SK-N-MC (cell line): ENCODE results near the gene VEPH1.

ENCODE experiments used
- DNase-seq: peaks from one replicate; pipeline ENCODE4 v3.0.0-alpha.2; 2011; ENCODE audit warnings: low read depth, low spot score
- H3K27ac ChIP-seq: fragments of 200-600 bp; sonication (generic); 2 replicates; pipeline ENCODE4 v1.5.1; 2016; ENCODE audit warnings: mixed run types
- H3K36me3 ChIP-seq: fragments of 200-600 bp; sonication (generic); 2 replicates; pipeline ENCODE4 v1.6.1; 2017; ENCODE audit warnings: antibody characterized with exemption, low read length, mixed read lengths; ENCODE audit not compliant: insufficient read depth
- H3K4me3 ChIP-seq: fragments of 200-600 bp; sonication (generic); 2 replicates; pipeline ENCODE4 v1.5.1; 2016
- H3K9ac ChIP-seq: fragments of 200-600 bp; sonication (generic); 2 replicates; pipeline ENCODE4 v1.8.0; 2017; ENCODE audit warnings: mixed run types, mixed read lengths; ENCODE audit not compliant: insufficient read length
- H3K9me3 ChIP-seq: fragments of 200-600 bp; sonication (generic); 2 replicates; pipeline ENCODE4 v1.6.1; 2017; ENCODE audit warnings: low read depth, mild to moderate bottlenecking, antibody characterized with exemption, low read length, moderate library complexity, mixed read lengths
- EZH2 ChIP-seq: fragments of 200-600 bp; sonication (generic); IDR thresholded peaks from one replicate; pipeline ENCODE4 v1.6.1; 2017; ENCODE audit warnings: antibody characterized with exemption
- FOXP2 ChIP-seq: optimal IDR thresholded peaks from 2 replicates; pipeline ENCODE3; 2011; ENCODE audit warnings: mild to moderate bottlenecking, moderate library complexity; ENCODE audit not compliant: insufficient read depth; ENCODE audit errors: extremely low read length, control extremely low read depth
- POLR2AphosphoS5 ChIP-seq: IDR thresholded peaks from 2 replicates; pipeline ENCODE4 v1.6.1; 2012; ENCODE audit warnings: mild to moderate bottlenecking, low read depth, low read length, borderline replicate concordance

The VEPH1 gene

DNA sequence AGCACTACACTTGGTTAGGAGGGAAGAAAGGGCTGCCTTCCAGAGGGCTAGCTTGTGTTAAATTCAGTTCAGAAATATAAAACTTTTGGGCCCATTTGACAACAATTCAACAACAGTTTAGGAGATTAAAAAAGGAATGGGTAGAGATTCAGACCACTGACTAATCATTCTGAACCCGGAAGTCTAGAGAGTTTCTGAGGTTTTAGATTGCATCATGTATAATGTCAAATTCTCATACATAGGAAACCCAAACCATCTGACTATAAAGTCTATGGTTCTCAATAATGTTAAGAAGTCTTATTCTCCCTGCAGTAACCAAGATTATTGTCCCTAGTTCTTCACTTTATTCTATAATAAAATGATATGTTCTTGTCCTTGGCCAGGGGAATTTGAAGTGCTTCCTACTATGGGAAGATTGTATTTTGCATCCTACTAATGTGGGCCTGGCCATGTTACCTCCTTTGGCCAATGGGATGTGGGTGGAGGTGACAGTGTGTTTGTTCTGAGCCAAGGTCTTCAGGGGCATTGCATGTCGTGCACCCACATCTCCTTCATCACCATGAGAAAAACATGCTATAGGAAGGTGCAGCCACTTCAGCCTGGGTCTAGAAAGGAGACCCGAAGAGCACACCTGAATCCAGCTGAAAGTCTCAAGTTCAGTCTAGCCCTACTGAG, 276.9 kb downstream of the VEPH1 start:
- Histone ChIP-seq H3K9me3 (no peaks in the 10 kb centered on the region), H3K9ac (no peak overlapping the region), H3K36me3 (no peaks in the 10 kb centered on the region), H3K4me3 (no peak overlapping the region), H3K27ac (peak overlapping the region; percentile 27; the same call in 1 of the 2 replicates)
- TF ChIP-seq FOXP2 (no peak), EZH2 (no peak), POLR2AphosphoS5 (no peak)
- no peak for DNase-seq

DNA sequence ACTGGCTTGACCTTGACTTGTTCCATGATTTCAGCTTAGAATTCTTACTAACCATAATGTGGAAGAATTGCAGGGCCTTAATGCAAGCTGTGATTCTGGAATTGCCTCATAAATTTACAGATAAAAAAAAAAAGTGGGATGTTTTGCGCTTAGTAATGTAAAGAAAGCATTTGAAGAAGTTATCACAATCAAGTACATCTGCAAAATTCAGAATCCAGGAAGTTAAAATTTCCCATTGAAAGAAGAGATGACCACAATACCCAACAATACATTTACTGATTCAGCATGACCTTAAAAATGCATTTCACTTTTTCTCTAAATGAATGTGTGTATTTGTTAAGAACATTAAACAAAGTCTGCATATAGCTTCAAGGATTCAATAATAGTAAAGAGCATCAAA, 278.2 kb downstream of the VEPH1 start:
- Histone ChIP-seq H3K36me3 (no peaks in the 10 kb centered on the region), H3K4me3 (no peak overlapping the region), H3K9ac (no peak overlapping the region), H3K9me3 (no peaks in the 10 kb centered on the region), H3K27ac (no peak overlapping the region)
- DNase-seq: no peak
- TF ChIP-seq POLR2AphosphoS5 (no peak), FOXP2 (no peak)

DNA sequence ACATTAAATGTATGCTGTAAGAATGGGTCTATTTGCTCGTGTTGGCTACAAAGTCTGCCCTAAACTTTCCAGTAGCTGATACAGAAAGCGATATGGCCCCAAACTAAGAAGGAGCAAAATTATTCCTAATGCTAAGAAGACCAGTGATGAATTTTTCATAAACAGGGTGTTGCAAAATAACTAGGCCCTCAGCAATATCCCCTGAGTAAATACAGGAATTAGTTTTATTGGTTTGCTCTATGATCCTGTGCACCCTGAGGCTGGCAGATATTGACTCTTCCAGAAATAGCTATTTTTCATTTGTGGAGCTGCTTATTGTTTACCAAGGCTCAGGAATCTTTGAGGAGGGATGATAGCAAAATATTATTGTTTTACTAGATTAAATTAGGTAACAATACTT, 282.3 kb downstream of the VEPH1 start:
- no peak for DNase-seq
- Histone ChIP-seq H3K4me3 (no peak overlapping the region), H3K9ac (no peak overlapping the region), H3K27ac (no peak overlapping the region), H3K9me3 (no peaks in the 10 kb centered on the region), H3K36me3 (no peaks in the 10 kb centered on the region)
- TF ChIP-seq FOXP2 (no peak), EZH2 (no peak), POLR2AphosphoS5 (no peak)

DNA sequence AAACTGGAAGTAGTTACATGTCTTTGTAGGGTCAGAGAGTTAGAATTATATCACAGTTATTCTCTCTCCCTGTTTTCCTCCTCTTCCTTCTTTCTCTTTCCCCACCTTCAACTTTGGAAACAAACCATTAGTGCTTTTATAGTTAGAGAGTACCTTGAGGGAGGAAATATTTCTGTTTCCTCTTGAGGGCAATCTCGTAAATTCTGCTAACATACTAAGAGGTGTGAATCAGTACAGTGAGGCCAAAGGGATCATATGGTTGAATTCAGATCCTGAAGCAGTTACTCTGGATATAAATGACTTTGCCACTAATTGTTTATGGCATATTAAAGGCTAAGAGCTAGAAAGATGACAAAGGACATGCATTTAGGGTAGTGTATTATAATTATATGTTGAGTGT, 283.0 kb downstream of the VEPH1 start:
- no peaks in the 10 kb centered on the region for H3K9me3 ChIP-seq
- TF ChIP-seq EZH2 (no peak), FOXP2 (no peak), POLR2AphosphoS5 (no peak)
- no peak overlapping the region for H3K4me3 ChIP-seq
- no peak overlapping the region for H3K9ac ChIP-seq
- DNase-seq: no peak
- no peak overlapping the region for H3K27ac ChIP-seq
- H3K36me3 ChIP-seq: no peaks in the 10 kb centered on the region

DNA sequence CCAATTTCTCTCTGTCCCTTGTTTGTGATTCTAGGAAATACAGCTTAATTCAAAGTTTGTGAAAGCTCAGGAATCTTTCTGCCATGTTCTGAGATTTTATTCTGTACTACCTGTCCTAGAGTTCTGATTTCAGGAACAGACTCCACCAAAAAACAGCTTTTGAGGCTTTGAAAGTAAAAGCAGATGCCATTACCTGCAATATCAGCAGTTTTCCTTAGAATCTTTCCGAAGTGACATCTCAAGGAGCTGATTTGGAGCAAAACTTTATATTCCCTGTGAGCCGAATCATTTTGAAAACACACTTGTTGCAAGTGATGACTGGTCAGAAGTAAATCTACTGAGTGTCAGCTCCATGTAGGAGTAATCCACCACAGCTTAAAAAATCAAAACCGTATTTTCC, 284.0 kb downstream of the VEPH1 start:
- DNase-seq: no peak
- Histone ChIP-seq H3K36me3 (no peaks in the 10 kb centered on the region), H3K9ac (no peak overlapping the region), H3K27ac (no peak overlapping the region), H3K4me3 (no peak overlapping the region), H3K9me3 (no peaks in the 10 kb centered on the region)
- no peak for TF ChIP-seq FOXP2
- no peak for TF ChIP-seq EZH2
- no peak for TF ChIP-seq POLR2AphosphoS5
